Astrocyte of the spinal cord (primary cell): Measurements from ENCODE around the gene GSTP1.
A peak's percentile ranks its signal among the peaks of the same experiment; 100 is the strongest.

Experiments used
- DNase-seq: peaks from one replicate; pipeline ENCODE4 v3.0.0; 2011; ENCODE audit warnings: low read depth, low spot score
- H3K4me3 ChIP-seq: 2 replicates; pipeline ENCODE4 v1.5.1; 2011; ENCODE audit warnings: low read depth, mild to moderate bottlenecking, low read length, moderate library complexity
- in situ Hi-C: cut with HindIII; loops from 2 replicates; pipeline ENCODE4 v1.10.0; 2017; ENCODE audit warnings: low sequenced_read_pairs
- TF ChIP-seq, protein P1 (sequence below): IDR thresholded peaks from 2 replicates; pipeline ENCODE4 v1.5.1; 2012; ENCODE audit warnings: low read depth, mild to moderate bottlenecking, low read length, inconsistent platforms

Gene GSTP1

DNA sequence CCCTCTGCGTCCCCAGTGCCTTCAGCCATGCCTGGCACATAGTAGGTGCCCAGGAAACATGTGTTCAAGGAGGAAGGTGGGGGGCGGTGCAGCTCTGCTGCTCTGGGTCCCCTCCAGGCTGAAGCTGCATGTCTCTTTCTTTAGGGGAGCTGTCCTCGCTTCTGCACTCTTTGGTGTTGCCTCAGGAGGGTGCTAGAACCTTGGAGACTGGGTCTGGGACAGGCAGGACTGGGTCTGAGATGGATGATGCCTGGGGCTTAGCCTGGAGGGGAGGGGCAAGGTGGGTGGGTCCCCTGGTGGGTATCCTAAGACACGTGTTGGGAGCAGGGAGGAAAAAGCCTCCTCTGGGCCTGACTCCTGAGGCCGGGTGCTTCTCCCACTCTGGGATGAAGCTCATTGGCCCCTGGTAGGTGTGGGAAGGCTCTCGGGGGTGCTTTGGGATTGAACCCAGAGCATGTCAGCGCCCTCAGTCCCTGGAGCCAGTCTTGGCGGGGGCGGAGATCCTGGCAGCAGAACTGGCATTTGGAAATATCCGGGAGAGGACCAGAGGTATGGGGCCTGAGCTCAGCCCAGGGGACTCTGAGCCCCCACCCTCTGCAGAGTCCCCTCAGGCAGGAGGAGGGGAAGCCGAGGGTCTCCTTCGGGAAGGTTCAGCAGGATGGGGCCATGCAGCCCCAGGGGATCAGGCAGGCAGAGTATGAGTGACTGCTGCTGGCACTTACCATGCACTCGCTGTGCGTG lies 6.7 kb upstream of the GSTP1 start:
- TF ChIP-seq, protein P1, sequence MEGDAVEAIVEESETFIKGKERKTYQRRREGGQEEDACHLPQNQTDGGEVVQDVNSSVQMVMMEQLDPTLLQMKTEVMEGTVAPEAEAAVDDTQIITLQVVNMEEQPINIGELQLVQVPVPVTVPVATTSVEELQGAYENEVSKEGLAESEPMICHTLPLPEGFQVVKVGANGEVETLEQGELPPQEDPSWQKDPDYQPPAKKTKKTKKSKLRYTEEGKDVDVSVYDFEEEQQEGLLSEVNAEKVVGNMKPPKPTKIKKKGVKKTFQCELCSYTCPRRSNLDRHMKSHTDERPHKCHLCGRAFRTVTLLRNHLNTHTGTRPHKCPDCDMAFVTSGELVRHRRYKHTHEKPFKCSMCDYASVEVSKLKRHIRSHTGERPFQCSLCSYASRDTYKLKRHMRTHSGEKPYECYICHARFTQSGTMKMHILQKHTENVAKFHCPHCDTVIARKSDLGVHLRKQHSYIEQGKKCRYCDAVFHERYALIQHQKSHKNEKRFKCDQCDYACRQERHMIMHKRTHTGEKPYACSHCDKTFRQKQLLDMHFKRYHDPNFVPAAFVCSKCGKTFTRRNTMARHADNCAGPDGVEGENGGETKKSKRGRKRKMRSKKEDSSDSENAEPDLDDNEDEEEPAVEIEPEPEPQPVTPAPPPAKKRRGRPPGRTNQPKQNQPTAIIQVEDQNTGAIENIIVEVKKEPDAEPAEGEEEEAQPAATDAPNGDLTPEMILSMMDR: no peak
- in situ Hi-C loops: no loop called here
- no peak for DNase-seq
- H3K4me3 ChIP-seq: no peak overlapping the region

DNA sequence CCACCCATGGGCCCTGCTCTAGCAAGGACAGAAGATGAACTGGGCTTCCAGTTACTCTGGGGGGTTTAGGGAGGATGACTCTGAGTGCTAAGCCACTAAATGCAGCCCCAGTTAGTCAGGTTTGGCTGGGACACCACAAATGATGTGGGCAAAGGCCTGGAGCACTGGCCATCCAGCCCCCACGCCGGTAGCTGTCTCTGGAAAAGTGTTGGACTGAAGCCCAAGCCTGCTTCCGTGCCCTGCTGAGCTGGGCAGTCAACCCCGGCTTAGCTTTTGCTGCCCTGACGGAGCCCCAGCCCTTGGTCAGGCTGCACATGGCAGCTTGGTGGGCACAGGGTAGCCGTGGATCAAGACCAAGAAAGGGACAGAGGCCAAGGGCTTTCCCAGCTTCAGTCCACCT lies 5.7 kb upstream of the GSTP1 start:
- DNase-seq: no peak
- TF ChIP-seq, protein P1: no peak
- no peak overlapping the region for H3K4me3 ChIP-seq
- in situ Hi-C loops: no loop called here

DNA sequence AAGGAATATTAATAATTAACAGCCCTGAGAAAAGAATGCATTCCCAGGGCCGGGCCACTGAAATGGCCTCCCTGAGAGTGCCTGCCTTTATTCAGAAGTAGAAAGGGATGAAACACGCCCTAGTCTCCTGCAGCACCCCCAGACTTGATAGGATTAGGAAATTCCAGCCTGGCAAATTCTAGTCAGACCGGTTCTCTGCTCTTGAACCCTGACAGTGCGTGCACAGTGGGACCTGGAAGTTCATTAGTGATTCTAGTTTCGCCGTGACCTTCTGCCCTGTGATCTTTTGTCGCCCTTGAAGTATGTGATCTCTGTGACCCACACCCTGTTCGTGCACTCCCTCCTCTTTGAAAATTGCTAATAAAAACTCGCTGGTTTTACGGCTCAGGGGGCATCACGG lies 2.1 kb upstream of the GSTP1 start:
- TF ChIP-seq, protein P1: no peak
- no peak overlapping the region for H3K4me3 ChIP-seq
- in situ Hi-C loops: no loop called here
- DNase-seq: no peak

DNA sequence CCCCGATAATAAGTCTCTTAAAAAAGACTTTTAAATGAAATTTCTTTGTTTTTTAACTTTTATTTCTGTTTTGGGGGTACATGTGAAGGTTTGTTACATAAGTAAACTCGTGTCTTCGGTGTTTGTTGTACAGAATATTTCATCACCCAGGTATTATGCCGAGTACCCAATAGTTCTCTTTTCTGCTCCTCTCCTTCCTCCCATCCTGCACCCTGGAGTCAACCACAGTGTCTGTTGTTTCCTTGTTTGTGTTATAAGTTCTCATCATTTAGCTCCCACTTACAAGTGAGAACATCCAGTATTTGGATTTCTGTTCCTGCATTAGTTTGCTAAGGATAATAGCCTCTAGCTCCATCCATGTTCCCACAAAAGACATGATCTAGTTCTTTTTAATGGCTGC lies 1.6 kb upstream of the GSTP1 start:
- in situ Hi-C loops: no loop called here
- DNase-seq: no peak
- TF ChIP-seq, protein P1: no peak
- no peak overlapping the region for H3K4me3 ChIP-seq

DNA sequence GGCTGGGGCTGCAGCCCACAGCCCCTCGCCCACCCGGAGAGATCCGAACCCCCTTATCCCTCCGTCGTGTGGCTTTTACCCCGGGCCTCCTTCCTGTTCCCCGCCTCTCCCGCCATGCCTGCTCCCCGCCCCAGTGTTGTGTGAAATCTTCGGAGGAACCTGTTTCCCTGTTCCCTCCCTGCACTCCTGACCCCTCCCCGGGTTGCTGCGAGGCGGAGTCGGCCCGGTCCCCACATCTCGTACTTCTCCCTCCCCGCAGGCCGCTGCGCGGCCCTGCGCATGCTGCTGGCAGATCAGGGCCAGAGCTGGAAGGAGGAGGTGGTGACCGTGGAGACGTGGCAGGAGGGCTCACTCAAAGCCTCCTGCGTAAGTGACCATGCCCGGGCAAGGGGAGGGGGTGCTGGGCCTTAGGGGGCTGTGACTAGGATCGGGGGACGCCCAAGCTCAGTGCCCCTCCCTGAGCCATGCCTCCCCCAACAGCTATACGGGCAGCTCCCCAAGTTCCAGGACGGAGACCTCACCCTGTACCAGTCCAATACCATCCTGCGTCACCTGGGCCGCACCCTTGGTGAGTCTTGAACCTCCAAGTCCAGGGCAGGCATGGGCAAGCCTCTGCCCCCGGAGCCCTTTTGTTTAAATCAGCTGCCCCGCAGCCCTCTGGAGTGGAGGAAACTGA lies 731 bp downstream of the GSTP1 start:
- DNase-seq: peak; percentile 48
- in situ Hi-C loops: no loop called here
- H3K4me3 ChIP-seq: peak overlapping the region; percentile 87
- TF ChIP-seq, protein P1: no peak

DNA sequence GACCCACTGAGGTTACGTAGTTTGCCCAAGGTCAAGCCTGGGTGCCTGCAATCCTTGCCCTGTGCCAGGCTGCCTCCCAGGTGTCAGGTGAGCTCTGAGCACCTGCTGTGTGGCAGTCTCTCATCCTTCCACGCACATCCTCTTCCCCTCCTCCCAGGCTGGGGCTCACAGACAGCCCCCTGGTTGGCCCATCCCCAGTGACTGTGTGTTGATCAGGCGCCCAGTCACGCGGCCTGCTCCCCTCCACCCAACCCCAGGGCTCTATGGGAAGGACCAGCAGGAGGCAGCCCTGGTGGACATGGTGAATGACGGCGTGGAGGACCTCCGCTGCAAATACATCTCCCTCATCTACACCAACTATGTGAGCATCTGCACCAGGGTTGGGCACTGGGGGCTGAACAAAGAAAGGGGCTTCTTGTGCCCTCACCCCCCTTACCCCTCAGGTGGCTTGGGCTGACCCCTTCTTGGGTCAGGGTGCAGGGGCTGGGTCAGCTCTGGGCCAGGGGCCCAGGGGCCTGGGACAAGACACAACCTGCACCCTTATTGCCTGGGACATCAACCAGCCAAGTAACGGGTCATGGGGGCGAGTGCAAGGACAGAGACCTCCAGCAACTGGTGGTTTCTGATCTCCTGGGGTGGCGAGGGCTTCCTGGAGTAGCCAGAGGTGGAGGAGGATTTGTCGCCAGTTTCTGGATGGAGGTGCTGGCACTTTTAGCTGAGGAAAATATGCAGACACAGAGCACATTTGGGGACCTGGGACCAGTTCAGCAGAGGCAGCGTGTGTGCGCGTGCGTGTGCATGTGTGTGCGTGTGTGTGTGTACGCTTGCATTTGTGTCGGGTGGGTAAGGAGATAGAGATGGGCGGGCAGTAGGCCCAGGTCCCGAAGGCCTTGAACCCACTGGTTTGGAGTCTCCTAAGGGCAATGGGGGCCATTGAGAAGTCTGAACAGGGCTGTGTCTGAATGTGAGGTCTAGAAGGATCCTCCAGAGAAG lies 1.6 kb downstream of the GSTP1 start:
- TF ChIP-seq, protein P1: no peak
- H3K4me3 ChIP-seq: peak overlapping the region; percentile 87
- DNase-seq: no peak
- in situ Hi-C loops: no loop called here
